MM.1S (cell line): ENCODE results near the gene TTC16.

Experiments used
- DNase-seq: peaks from one replicate; pipeline ENCODE4 v3.0.0-alpha.2; 2015
- H2AFZ ChIP-seq: fragments of 300-600 bp; sonication (generic); 2 replicates; pipeline ENCODE4 v1.6.0; 2016; ENCODE audit warnings: antibody characterized with exemption, low read length
- H3F3A ChIP-seq: fragments of 300-600 bp; sonication (generic); 2 replicates; pipeline ENCODE4 v1.6.1; 2016; ENCODE audit warnings: mild to moderate bottlenecking, antibody characterized with exemption, low read length, moderate library complexity, mixed read lengths; ENCODE audit not compliant: insufficient read depth
- H3K27ac ChIP-seq: fragments of 300-600 bp; sonication (generic); 2 replicates; pipeline ENCODE4 v1.5.1; 2016; ENCODE audit warnings: mild to moderate bottlenecking, low read length
- H3K27me3 ChIP-seq: fragments of 300-600 bp; sonication (generic); replicated peaks from 2 replicates; pipeline ENCODE4 v1.6.0; 2016; ENCODE audit warnings: low read length; ENCODE audit not compliant: insufficient read depth
- H3K36me3 ChIP-seq: fragments of 300-600 bp; sonication (generic); replicated peaks from 2 replicates; pipeline ENCODE4 v1.6.1; 2016; ENCODE audit warnings: mild to moderate bottlenecking, low read length, mixed read lengths; ENCODE audit not compliant: insufficient read depth
- H3K4me1 ChIP-seq: fragments of 300-600 bp; sonication (generic); 2 replicates; pipeline ENCODE4 v1.6.1; 2016; ENCODE audit warnings: low read length, mixed read lengths
- H3K4me2 ChIP-seq: fragments of 300-600 bp; sonication (generic); 2 replicates; pipeline ENCODE4 v1.6.0; 2016; ENCODE audit warnings: low read depth, low read length
- H3K4me3 ChIP-seq: fragments of 300-600 bp; sonication (generic); 2 replicates; pipeline ENCODE4 v1.5.1; 2016; ENCODE audit warnings: low read length, mixed read lengths
- H3K79me2 ChIP-seq: fragments of 300-600 bp; sonication (generic); 2 replicates; pipeline ENCODE4 v1.6.1; 2016; ENCODE audit warnings: mixed run types, low read length, mixed read lengths
- H3K9ac ChIP-seq: fragments of 300-600 bp; sonication (generic); 2 replicates; pipeline ENCODE4 v1.6.1; 2016; ENCODE audit warnings: low read length, mixed read lengths
- H3K9me2 ChIP-seq: fragments of 300-600 bp; sonication (generic); replicated peaks from 2 replicates; pipeline ENCODE4 v1.6.1; 2016; ENCODE audit warnings: mild to moderate bottlenecking, low read length, mixed read lengths; ENCODE audit not compliant: insufficient read depth
- H3K9me3 ChIP-seq: fragments of 300-600 bp; sonication (generic); replicated peaks from 2 replicates; pipeline ENCODE4 v1.6.1; 2016; ENCODE audit warnings: mild to moderate bottlenecking, low read length, mixed read lengths; ENCODE audit not compliant: insufficient read depth
- H4K20me1 ChIP-seq: fragments of 300-600 bp; sonication (generic); 2 replicates; pipeline ENCODE4 v1.6.1; 2016; ENCODE audit warnings: mild to moderate bottlenecking, low read length, moderate library complexity, mixed read lengths; ENCODE audit not compliant: insufficient read depth
- CTCF ChIP-seq: fragments of 300-600 bp; sonication (generic); IDR thresholded peaks from 2 replicates; pipeline ENCODE4 v1.5.1; 2016; ENCODE audit warnings: antibody characterized with exemption, low read length, mixed read lengths
- EZH2 ChIP-seq: fragments of 300-600 bp; sonication (generic); optimal IDR thresholded peaks from 2 replicates; pipeline ENCODE3; 2017; ENCODE audit warnings: low read depth, mild to moderate bottlenecking, antibody characterized with exemption, low read length, mixed read lengths
- EZH2phosphoT487 ChIP-seq: fragments of 300-600 bp; sonication (generic); IDR thresholded peaks from 2 replicates; pipeline ENCODE4 v1.6.1; 2018; ENCODE audit warnings: antibody characterized with exemption, low read length

The TTC16 gene

DNA sequence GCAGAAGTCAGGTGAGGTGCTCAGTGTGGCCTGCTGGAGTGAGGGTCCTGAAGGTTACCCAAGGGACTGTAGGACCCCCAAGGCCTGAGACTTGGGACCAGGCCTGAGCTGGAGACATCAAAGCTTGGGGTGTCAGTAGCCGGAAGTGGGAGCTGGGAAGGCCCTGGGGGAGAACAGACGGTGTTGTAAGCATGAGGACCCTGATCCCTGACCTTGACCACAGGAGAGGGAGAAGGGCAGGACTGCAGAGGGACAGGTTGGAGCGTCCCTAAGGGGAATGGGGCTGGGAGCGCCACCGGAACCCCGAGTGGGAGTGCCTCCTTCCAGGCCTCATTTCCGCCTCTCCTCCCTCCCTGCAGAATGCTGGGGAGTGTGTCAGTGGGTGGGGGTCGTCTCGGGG is 533 bp downstream of the TTC16 start:
- H4K20me1 ChIP-seq = no peaks in the 10 kb centered on the region
- H2AFZ ChIP-seq = peak overlapping the region; percentile 89
- H3K79me2 ChIP-seq = no peaks in the 10 kb centered on the region
- H3K27ac ChIP-seq = no peak overlapping the region
- TF ChIP-seq EZH2phosphoT487 (no peak), EZH2 (no peak), CTCF (no peak)
- no peaks in the 10 kb centered on the region for H3K36me3 ChIP-seq
- peak overlapping the region; percentile 66; the same call in 1 of the 2 replicates for H3K9ac ChIP-seq
- peak overlapping the region; percentile 73 for H3K4me2 ChIP-seq
- H3K27me3 ChIP-seq = no peaks in the 10 kb centered on the region
- no peaks in the 10 kb centered on the region for H3K9me2 ChIP-seq
- no peaks in the 10 kb centered on the region for H3F3A ChIP-seq
- H3K4me1 ChIP-seq = no peaks in the 10 kb centered on the region
- H3K9me3 ChIP-seq = no peaks in the 10 kb centered on the region
- no peak for DNase-seq
- H3K4me3 ChIP-seq = peak overlapping the region; percentile 80

GRCh38 chr9:127717766-127718165 is 1.9 kb downstream of the TTC16 start:
- no peak for TF ChIP-seq CTCF
- TF ChIP-seq EZH2 = no peak
- no peak for TF ChIP-seq EZH2phosphoT487
- DNase-seq = no peak
- H3K4me2 ChIP-seq = no peak overlapping the region

DNA sequence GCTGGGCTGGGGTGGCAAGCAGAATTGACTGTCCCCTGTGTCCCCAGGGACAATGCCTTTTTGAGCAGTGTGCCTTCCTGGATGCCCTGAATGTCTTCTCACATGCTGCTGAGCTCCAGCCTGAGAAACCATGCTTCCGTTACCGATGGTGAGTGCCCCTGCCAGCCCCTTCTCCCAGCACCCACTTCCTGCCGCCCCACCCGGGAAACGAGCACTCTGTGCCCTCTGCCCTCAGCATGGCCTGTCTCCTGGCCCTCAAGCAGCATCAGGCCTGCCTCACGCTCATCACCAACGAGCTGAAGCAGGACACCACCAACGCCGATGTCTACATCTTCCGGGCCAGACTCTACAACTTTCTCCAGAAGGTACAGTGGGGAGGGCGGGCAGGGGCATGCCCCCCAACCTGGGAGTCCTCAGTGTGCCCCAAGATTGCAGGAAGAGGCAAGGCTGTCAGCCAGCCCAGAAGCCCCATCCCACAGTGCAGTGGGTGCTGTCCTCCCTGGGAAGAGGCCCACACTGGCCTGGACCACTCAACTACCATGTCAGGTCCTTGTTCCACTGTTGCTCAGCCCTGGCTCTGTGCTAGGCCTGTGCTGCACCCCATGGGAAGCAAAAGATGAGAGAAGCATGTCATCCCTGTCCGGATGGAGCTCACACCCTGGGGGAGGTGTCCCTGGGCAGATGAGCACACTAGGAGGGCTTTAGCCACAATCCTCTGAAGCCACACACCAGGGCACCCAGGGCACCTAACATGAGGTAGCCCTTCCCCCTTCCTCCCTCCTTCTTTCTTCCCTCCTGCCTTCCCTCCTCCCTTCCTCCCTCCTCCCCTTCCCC is 4.4 kb downstream of the TTC16 start:
- Histone ChIP-seq H3K9ac (no peak overlapping the region), H3K9me2 (no peaks in the 10 kb centered on the region), H3K36me3 (no peaks in the 10 kb centered on the region), H3K4me1 (no peaks in the 10 kb centered on the region), H3F3A (no peaks in the 10 kb centered on the region), H4K20me1 (no peaks in the 10 kb centered on the region), H3K79me2 (no peaks in the 10 kb centered on the region), H2AFZ (no peak overlapping the region), H3K27ac (no peak overlapping the region), H3K4me2 (no peak overlapping the region), H3K27me3 (peaks cover 8% of the 10 kb centered on the region; the same call in 1 of the 2 replicates), H3K9me3 (no peaks in the 10 kb centered on the region), H3K4me3 (no peak overlapping the region)
- TF ChIP-seq CTCF (no peak), EZH2phosphoT487 (no peak), EZH2 (no peak)
- no peak for DNase-seq

More at GRCh38 chr9:127717766-127718165, 1.9 kb downstream of the TTC16 start:
- Histone ChIP-seq H3K4me1 (no peaks in the 10 kb centered on the region), H3K27me3 (no peaks in the 10 kb centered on the region), H4K20me1 (no peaks in the 10 kb centered on the region), H3K4me3 (no peak overlapping the region), H3F3A (no peaks in the 10 kb centered on the region), H3K9ac (no peak overlapping the region), H3K27ac (no peak overlapping the region), H3K36me3 (no peaks in the 10 kb centered on the region), H2AFZ (no peak overlapping the region), H3K9me2 (no peaks in the 10 kb centered on the region), H3K9me3 (no peaks in the 10 kb centered on the region), H3K79me2 (no peaks in the 10 kb centered on the region)
